AG09319 (cell line): ENCODE results near the gene L3MBTL2.

Source experiments
- DNase-seq: peaks from one replicate; pipeline ENCODE4 v3.0.0-alpha.2; 2010; ENCODE audit warnings: low read depth; ENCODE audit errors: extremely low read depth
- CTCF ChIP-seq: IDR thresholded peaks from 2 replicates; pipeline ENCODE4 v1.5.1; 2011; ENCODE audit warnings: low read depth, mild to moderate bottlenecking, inconsistent platforms, low read length, moderate library complexity

Gene L3MBTL2

GRCh38 chr22:41274856-41275255 is 69.7 kb downstream of the L3MBTL2 start:
- no peak for DNase-seq
- no peak for TF ChIP-seq CTCF

- DNase-seq = no peak
- TF ChIP-seq CTCF = no peak
Measured at GRCh38 chr22:41280065-41280464, 75.0 kb downstream of the L3MBTL2 start.

- DNase-seq = no peak
- no peak for TF ChIP-seq CTCF
Measured at GRCh38 chr22:41280854-41281253, 75.7 kb downstream of the L3MBTL2 start.
